SK-N-MC (cell line): ENCODE data around the gene KIAA0753.

Experiments
- EZH2 ChIP-seq: fragments of 200-600 bp; sonication (generic); IDR thresholded peaks from one replicate; pipeline ENCODE4 v1.6.1; 2017; ENCODE audit warnings: antibody characterized with exemption
- FOXP2 ChIP-seq: optimal IDR thresholded peaks from 2 replicates; pipeline ENCODE3; 2011; ENCODE audit warnings: mild to moderate bottlenecking, moderate library complexity; ENCODE audit not compliant: insufficient read depth; ENCODE audit errors: extremely low read length, control extremely low read depth
- POLR2AphosphoS5 ChIP-seq: IDR thresholded peaks from 2 replicates; pipeline ENCODE4 v1.6.1; 2012; ENCODE audit warnings: mild to moderate bottlenecking, low read depth, low read length, borderline replicate concordance

DNA sequence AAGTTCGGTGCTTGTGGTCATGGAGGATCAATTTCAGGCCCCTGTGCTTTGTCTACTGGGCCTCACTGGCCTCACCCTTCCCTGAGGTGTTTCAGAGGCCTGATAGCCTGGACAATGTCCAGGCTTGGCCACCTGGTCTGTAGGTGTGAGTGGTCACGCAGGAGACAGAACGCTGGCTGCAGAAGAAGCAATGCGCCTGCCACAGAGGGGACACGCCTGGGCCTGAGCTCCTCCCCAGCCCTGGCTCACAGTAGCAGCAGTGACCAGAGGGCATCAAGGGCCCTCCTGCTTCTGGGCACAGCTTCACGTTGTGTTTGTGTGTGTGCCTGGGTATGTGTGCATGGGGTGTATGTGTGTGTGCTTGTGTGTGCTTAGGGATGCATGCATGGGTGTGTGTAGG is 82.2 kb downstream of the KIAA0753 start:
- TF ChIP-seq EZH2 (no peak), POLR2AphosphoS5 (no peak), FOXP2 (no peak)
